A549 (cell line): ENCODE data around the gene SH2D2A. TPM values are rescaled to one million over a fixed set of nuclear protein-coding genes. Genes with fewer than 3 reads are reported as not detected.

Experiments used
- ATAC-seq, 2 experiments: fragments of 200-7000 bp in 1 of 2; fragments of >200 bp in 1 of 2; cut with Nextera tagmentation in 1 of 2; cut with Tn5 transposase in 1 of 2; 3 replicates each; pipeline versions ENCODE4 v1.8.0 to v1.9.1; 2018 to 2020; ENCODE audit warnings: mild to moderate bottlenecking in 1 of 2, moderate library complexity in 1 of 2
- CTCF ChIA-PET: fragments of 300-600 bp; sonication (Branson Sonifier 250); formaldehyde crosslinking; extraction: SDS; loops from one replicate; lab custom pipeline; 2021; ENCODE audit warnings: antibody characterized with exemption, inconsistent platforms; lab: Yijun Ruan, JAX
- POLR2A ChIA-PET: fragments of 350-600 bp; formaldehyde crosslinking; extraction: SDS; loops from one replicate; lab custom pipeline; 2021; ENCODE audit warnings: antibody characterized with exemption, inconsistent platforms; lab: Yijun Ruan, JAX
- DNase-seq, 2 experiments: peaks; one replicate each; pipeline versions ENCODE4 v3.0.0 to v3.0.0-alpha.2; 2011 to 2016; ENCODE audit warnings: low read depth in 1 of 2, low spot score in 1 of 2
- FAIRE-seq: peaks from 2 replicates; lab custom pipeline; 2011; peaks lifted over from hg19 to GRCh38; lab: Jason Lieb, UNC
- H3K27ac ChIP-seq, 2 experiments: fragments of >200 bp; sonication (Bioruptor Twin); formaldehyde crosslinking; 3 replicates each; pipeline ENCODE4 v1.5.1; 2016 to 2017
- H3K4me1 ChIP-seq: fragments of >200 bp; sonication (Bioruptor Twin); formaldehyde crosslinking; 3 replicates; pipeline ENCODE4 v1.6.1; 2016
- H3K4me2 ChIP-seq: fragments of >200 bp; sonication (Bioruptor Twin); formaldehyde crosslinking; 3 replicates; pipeline ENCODE4 v1.6.1; 2016
- H3K4me3 ChIP-seq: fragments of >200 bp; sonication (Bioruptor Twin); formaldehyde crosslinking; 3 replicates; pipeline ENCODE4 v1.5.1; 2016
- H3K9me3 ChIP-seq: fragments of >200 bp; sonication (Bioruptor Twin); formaldehyde crosslinking; 3 replicates; pipeline ENCODE4 v1.6.1; 2016
- CBX8 ChIP-seq: fragments of 200-600 bp; sonication (generic); IDR thresholded peaks from 2 replicates; pipeline ENCODE4 v1.6.1; 2016
- CEBPB ChIP-seq, 2 experiments: fragments of >200 bp in 1 of 2; sonication (Bioruptor Twin) in 1 of 2; formaldehyde crosslinking in 1 of 2; IDR thresholded peaks; 2 replicates each; pipeline ENCODE4 v1.6.1; 2012 to 2016
- CHD2 ChIP-seq: fragments of 150-350 bp; IDR thresholded peaks from 2 replicates; pipeline ENCODE4 v1.6.1; 2014; ENCODE audit warnings: low read length; ENCODE audit not compliant: partially characterized antibody
- CHD4 ChIP-seq: fragments of 200-600 bp; sonication (generic); IDR thresholded peaks from 2 replicates; pipeline ENCODE4 v1.6.1; 2016; ENCODE audit warnings: antibody characterized with exemption, mild to moderate bottlenecking, borderline replicate concordance
- CTCF ChIP-seq: fragments of >200 bp; sonication (Bioruptor Twin); formaldehyde crosslinking; IDR thresholded peaks from 3 replicates; pipeline ENCODE4 v1.5.1; 2016
- EHMT2 ChIP-seq: fragments of 200-600 bp; sonication (generic); IDR thresholded peaks from 2 replicates; pipeline ENCODE4 v1.6.1; 2016; ENCODE audit warnings: antibody characterized with exemption, low read depth, mild to moderate bottlenecking, moderate library complexity
- GATA3 ChIP-seq: IDR thresholded peaks from 2 replicates; pipeline ENCODE4 v1.6.1; 2012; ENCODE audit warnings: borderline replicate concordance
- HMGXB4 ChIP-seq: fragments of 250-450 bp; sonication (Bioruptor Pico); IDR thresholded peaks from 2 replicates; pipeline ENCODE4 v1.5.0; 2021; ENCODE audit warnings: mild to moderate bottlenecking, moderate library complexity, borderline replicate concordance
- HOXB13 ChIP-seq: fragments of 250-450 bp; sonication (Bioruptor Pico); IDR thresholded peaks from 2 replicates; pipeline ENCODE4 v1.5.0; 2020; ENCODE audit warnings: low read depth, mild to moderate bottlenecking, moderate library complexity
- KDM1A ChIP-seq: fragments of 200-600 bp; sonication (generic); IDR thresholded peaks from 2 replicates; pipeline ENCODE4 v1.6.1; 2016; ENCODE audit warnings: low read depth, mild to moderate bottlenecking
- MAX ChIP-seq: IDR thresholded peaks from 2 replicates; pipeline ENCODE4 v1.6.1; 2012
- MYC ChIP-seq: IDR thresholded peaks from 2 replicates; pipeline ENCODE4 v1.6.1; 2012; ENCODE audit warnings: mild to moderate bottlenecking, inconsistent platforms, low read length, improper control_type of control experiment, borderline replicate concordance
- POLR2A ChIP-seq: IDR thresholded peaks from 2 replicates; pipeline ENCODE4 v1.6.1; 2012; ENCODE audit warnings: mild to moderate bottlenecking, low read length
- REST ChIP-seq: fragments of 200-600 bp; sonication (generic); IDR thresholded peaks from 2 replicates; pipeline ENCODE4 v1.6.1; 2016; ENCODE audit warnings: antibody characterized with exemption, mild to moderate bottlenecking, moderate library complexity
- TFCP2L1 ChIP-seq: fragments of 250-450 bp; sonication (Bioruptor Pico); IDR thresholded peaks from 2 replicates; pipeline ENCODE4 v1.5.0; 2021; ENCODE audit warnings: mild to moderate bottlenecking
- TP53 ChIP-seq: fragments of 250-450 bp; sonication (Bioruptor Pico); IDR thresholded peaks from 2 replicates; pipeline ENCODE4 v1.5.0; 2021; ENCODE audit warnings: mild to moderate bottlenecking, moderate library complexity
- ZFP36 ChIP-seq: fragments of 450-650 bp; IDR thresholded peaks from 2 replicates; pipeline ENCODE4 v1.6.1; 2014; ENCODE audit warnings: borderline replicate concordance; ENCODE audit not compliant: partially characterized antibody
- ZNF302 ChIP-seq: fragments of 250-450 bp; sonication (Bioruptor Pico); IDR thresholded peaks from 2 replicates; pipeline ENCODE4 v1.9.0; 2021; ENCODE audit warnings: inconsistent platforms, mild to moderate bottlenecking, moderate library complexity
- WGBS: methylation state at CpG from one replicate; pipeline ENCODE4 v1.1.6; 2017; ENCODE audit errors: missing lambda C conversion rate; 5-methylcytosine and 5-hydroxymethylcytosine counted together
- polyA plus RNA-seq, 4 experiments: library from polyadenylated mRNA; depleted of rRNA in 3 of 4; stranded (reverse); fragments of >200 nt; fragmentation: RNase III in 1 of 4; extraction: RNeasy Plus Mini Kit Qiagen cat#74134 plus additional on column Dnase treatment in 1 of 4; gene quantifications; 2 replicates in 3 of 4; 3 replicates in 1 of 4; pipeline ENCODE4 v1.2.3, GENCODE V29; 2011 to 2017

Gene SH2D2A
- polyA plus RNA-seq, 2 of the 4 experiments (the other 2 are of a cell fraction): 1.6 to 1.8 TPM

- DNase-seq (no peak), ATAC-seq (no peak), FAIRE-seq (no peak)
- no peaks in the 10 kb centered on the region for H3K9me3 ChIP-seq
- no peak overlapping the region for H3K4me2 ChIP-seq
- no peak overlapping the region for H3K27ac ChIP-seq
- POLR2A ChIA-PET: no interaction called here
- CTCF ChIA-PET: interaction anchor here (0.7 to 12.5 kb wide), 9 partner anchors 10 to 94 kb away, joined by 3 to 239 read pairs (median 3); partner anchors contain the start of gene NTRK1
- WGBS: 33% methylated on average over 3 of the region's 3 CpGs
- TF ChIP-seq CTCF (no peak), KDM1A (no peak), TP53 (CRISPR knock-in tag) (no peak), HMGXB4 (no peak), HOXB13 (CRISPR knock-in tag) (no peak), TFCP2L1 (no peak), GATA3 (no peak), CHD4 (no peak), ZNF302 (CRISPR knock-in tag) (no peak)
- H3K4me3 ChIP-seq: no peak overlapping the region
- no peaks in the 10 kb centered on the region for H3K4me1 ChIP-seq
These were observed 17.7 kb upstream of the SH2D2A start for GRCh38 chr1:156834322-156834721.

GRCh38 chr1:156833603-156834002, 17.0 kb upstream of the SH2D2A start:
- Histone ChIP-seq H3K4me3 (no peak overlapping the region), H3K27ac (no peak overlapping the region), H3K9me3 (no peaks in the 10 kb centered on the region), H3K4me1 (no peaks in the 10 kb centered on the region)
- ATAC-seq (no peak), DNase-seq (no peak), FAIRE-seq (no peak)
- TF ChIP-seq CHD2 (no peak), MAX (no peak), ZFP36 (no peak), CEBPB (IDR thresholded peaks at IDR 0.05) (no peak), ZNF302 (CRISPR knock-in tag) (no peak), CBX8 (no peak), GATA3 (no peak), TP53 (CRISPR knock-in tag) (no peak), EHMT2 (no peak), POLR2A (no peak), MYC (no peak), REST (no peak)
- TF ChIP-seq, all 56 proteins: peak for 0
- POLR2A ChIA-PET: interaction anchor here (0.5 kb wide), 1 partner anchor 11 kb away, joined by 4 read pairs; no protein-coding TSS in a partner anchor
- 42% methylated on average over 2 of the region's 2 CpGs for WGBS
- CTCF ChIA-PET: interaction anchor here (0.7 to 12.5 kb wide), 9 partner anchors 11 to 158 kb away, joined by 3 to 239 read pairs (median 5); partner anchors contain the start of gene NTRK1
- H3K4me2 ChIP-seq: no peak overlapping the region
